CD4-positive, alpha-beta T cell (primary cell): ENCODE results near the gene HDAC9. TPM values are rescaled to one million over a fixed set of nuclear protein-coding genes. Genes with fewer than 3 reads are reported as not detected.

Experiments used
- ATAC-seq: fragments of 200-7000 bp; cut with Tn5 transposase; one replicate; pipeline ENCODE4 v1.10.0; 2022; ENCODE audit warnings: mild to moderate bottlenecking; ENCODE audit not compliant: poor library complexity
- CTCF ChIA-PET: fragments of 350-600 bp; sonication (Branson Sonifier 250); formaldehyde crosslinking; loops from one replicate; lab custom pipeline; 2021; ENCODE audit warnings: antibody characterized with exemption, inconsistent platforms; lab: Charles Lee
- POLR2A ChIA-PET: fragments of 350-600 bp; sonication (Branson Sonifier 250); formaldehyde crosslinking; loops from one replicate; lab custom pipeline; 2021; ENCODE audit warnings: antibody characterized with exemption, inconsistent platforms; lab: Charles Lee
- DNase-seq, 14 experiments: peaks; one replicate each; pipeline ENCODE4 v3.0.0-alpha.2; 2013 to 2020; ENCODE audit warnings: mixed read lengths in 2 of 14
- H3K27ac ChIP-seq, 2 donors: one replicate each; pipeline versions ENCODE4 v1.5.1 to v1.7.0; 2013; ENCODE audit warnings: low read length in 2 of 2, low read depth in 1 of 2, mild to moderate bottlenecking in 1 of 2
- H3K27me3 ChIP-seq, 2 experiments: 1 replicate in 1 of 2; 2 replicates in 1 of 2; pipeline versions ENCODE4 v1.6.1 to v1.7.0; 2013; ENCODE audit warnings: low read length in 2 of 2, control low read depth in 1 of 2, mild to moderate bottlenecking in 1 of 2, moderate library complexity in 1 of 2; ENCODE audit not compliant: insufficient read depth in 2 of 2, control insufficient read depth in 1 of 2
- H3K36me3 ChIP-seq: one replicate; pipeline ENCODE4 v1.6.1; 2013; ENCODE audit warnings: low read length, control low read depth; ENCODE audit not compliant: insufficient read depth
- H3K4me1 ChIP-seq: one replicate; pipeline ENCODE4 v1.6.1; 2013; ENCODE audit warnings: low read length, control low read depth; ENCODE audit not compliant: insufficient read depth
- H3K4me3 ChIP-seq: one replicate; pipeline ENCODE4 v1.5.1; 2013; ENCODE audit warnings: mild to moderate bottlenecking, low read length, moderate library complexity
- H3K9me3 ChIP-seq, 2 experiments: 1 replicate in 1 of 2; 2 replicates in 1 of 2; pipeline versions ENCODE4 v1.6.1 to v1.7.0; 2013; ENCODE audit warnings: low read length in 2 of 2, mild to moderate bottlenecking in 2 of 2, control low read depth in 1 of 2, moderate library complexity in 1 of 2; ENCODE audit not compliant: control insufficient read depth in 1 of 2, insufficient read depth in 1 of 2
- H3K27ac Mint-ChIP-seq: one replicate; pipeline ENCODE4 v1.8.0; 2020; ENCODE audit warnings: mixed read lengths
- H3K27me3 Mint-ChIP-seq: one replicate; pipeline ENCODE4 v1.8.0; 2021; ENCODE audit warnings: mixed read lengths
- H3K36me3 Mint-ChIP-seq: one replicate; pipeline ENCODE4 v1.8.0; 2021; ENCODE audit warnings: low read depth, mixed read lengths
- H3K4me1 Mint-ChIP-seq: one replicate; pipeline ENCODE4 v1.8.0; 2021; ENCODE audit warnings: low read depth, mixed read lengths
- H3K4me3 Mint-ChIP-seq: one replicate; pipeline ENCODE4 v1.8.0; 2020; ENCODE audit warnings: mild to moderate bottlenecking, mixed read lengths
- H3K9me3 Mint-ChIP-seq: one replicate; pipeline ENCODE4 v1.8.0; 2020; ENCODE audit warnings: mixed read lengths
- CTCF ChIP-seq: fragments of 200-600 bp; IDR thresholded peaks from one replicate; pipeline ENCODE4 v1.8.0; 2022; ENCODE audit warnings: antibody characterized with exemption, mild to moderate bottlenecking
- intact Hi-C, 2 experiments: fragments of 100-400 bp; cut with DNase I in 1 of 2; cut with micrococcal nuclease in 1 of 2; formaldehyde crosslinking; loops; one replicate each; pipeline versions ENCODE4 v1.15.1 to v1.9.0; 2023 to 2025; cut with DNase I, micrococcal nuclease
- total RNA-seq, 174 experiments: library from RNA in 2 of 174; stranded (reverse) in 2 of 174; gene quantifications; one replicate each; pipeline ENCODE4 v1.2.3 and lab custom pipeline; 2021 to 2026

HDAC9 gene
- total RNA-seq, 2 experiments from 2014 or later, result 0.73 to 1.2 TPM

- intact Hi-C loops, result no loop called here
- H3K27me3 Mint-ChIP-seq, result no peaks in the 10 kb centered on the region
- Histone ChIP-seq H3K36me3 (no peaks in the 10 kb centered on the region), H3K27me3 (no peaks in the 10 kb centered on the region), H3K4me3 (no peak overlapping the region), H3K9me3 (peaks cover 0 to 16% of the 10 kb centered on the region in 2 experiments), H3K27ac (no peak overlapping the region), H3K4me1 (no peaks in the 10 kb centered on the region)
- POLR2A ChIA-PET, result no interaction called here
- no peaks in the 10 kb centered on the region for H3K36me3 Mint-ChIP-seq
- TF ChIP-seq CTCF, result no peak
- H3K4me1 Mint-ChIP-seq, result no peaks in the 10 kb centered on the region
- CTCF ChIA-PET, result no interaction called here
- H3K4me3 Mint-ChIP-seq, result no peak overlapping the region
- no peak for ATAC-seq
- no peaks in the 10 kb centered on the region for H3K9me3 Mint-ChIP-seq
- DNase-seq, result no peak
- H3K27ac Mint-ChIP-seq, result no peak overlapping the region
These were observed 78.6 kb downstream of the HDAC9 start for GRCh38 chr7:18574235-18574540.

DNA sequence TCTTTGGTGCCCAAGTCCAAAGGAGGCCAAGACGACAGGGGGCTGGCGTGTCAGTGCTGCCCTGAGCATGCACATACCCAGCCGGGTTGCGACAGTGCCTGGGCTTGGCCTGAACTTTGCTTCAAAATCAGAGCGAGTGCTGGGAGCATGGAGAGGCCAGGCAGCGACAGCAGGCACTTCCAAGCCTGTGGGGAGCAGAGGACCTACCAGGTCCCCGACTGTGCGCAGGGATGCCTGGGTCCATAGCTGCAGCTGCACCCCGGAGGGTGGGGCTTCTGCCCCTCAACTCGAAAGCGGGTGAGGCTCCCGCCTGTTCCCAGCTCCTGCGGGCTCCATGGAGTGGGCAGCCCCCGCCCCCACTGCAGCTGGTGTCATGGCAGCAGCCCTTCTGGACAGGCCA lies 79.1 kb downstream of the HDAC9 start:
- H3K9me3 Mint-ChIP-seq, result no peaks in the 10 kb centered on the region
- intact Hi-C loops, result no loop called here
- TF ChIP-seq CTCF, result no peak
- H3K4me1 ChIP-seq, result no peaks in the 10 kb centered on the region
- no peak for DNase-seq
- no peaks in the 10 kb centered on the region for H3K27me3 ChIP-seq
- no peak for ATAC-seq
- no peak overlapping the region for H3K4me3 ChIP-seq
- ChIA-PET CTCF (no interaction called here), POLR2A (no interaction called here)
- H3K36me3 ChIP-seq, result no peaks in the 10 kb centered on the region
- H3K4me3 Mint-ChIP-seq, result no peak overlapping the region
- H3K27ac ChIP-seq, result no peak overlapping the region
- no peaks in the 10 kb centered on the region for H3K4me1 Mint-ChIP-seq
- H3K9me3 ChIP-seq, result peaks cover 0 to 16% of the 10 kb centered on the region in 2 experiments
- H3K27ac Mint-ChIP-seq, result no peak overlapping the region
- no peaks in the 10 kb centered on the region for H3K36me3 Mint-ChIP-seq
- no peaks in the 10 kb centered on the region for H3K27me3 Mint-ChIP-seq

GRCh38 chr7:18575622-18576572 lies 80.3 kb downstream of the HDAC9 start:
- Histone ChIP-seq H3K27me3 (no peaks in the 10 kb centered on the region), H3K9me3 (peaks cover 0 to 16% of the 10 kb centered on the region in 2 experiments), H3K36me3 (no peaks in the 10 kb centered on the region), H3K27ac (no peak overlapping the region), H3K4me1 (no peaks in the 10 kb centered on the region), H3K4me3 (no peak overlapping the region)
- Mint-ChIP-seq H3K36me3 (no peaks in the 10 kb centered on the region), H3K4me3 (no peak overlapping the region), H3K27me3 (no peaks in the 10 kb centered on the region), H3K4me1 (no peaks in the 10 kb centered on the region), H3K9me3 (no peaks in the 10 kb centered on the region), H3K27ac (no peak overlapping the region)
- POLR2A ChIA-PET, result no interaction called here
- no peak for ATAC-seq
- TF ChIP-seq CTCF, result no peak
- no peak for DNase-seq
- CTCF ChIA-PET, result no interaction called here
- intact Hi-C loops, result no loop called here
